DOHH2 (cell line): ENCODE data around the gene CDKL5.

Source experiments
- H3F3A ChIP-seq: fragments of 200-600 bp; sonication (generic), shearing (Covaris generic); 2 replicates; pipeline ENCODE4 v1.6.0; 2016; ENCODE audit warnings: antibody characterized with exemption, mild to moderate bottlenecking; ENCODE audit not compliant: control insufficient read depth, insufficient read depth
- H3K27ac ChIP-seq: fragments of 200-600 bp; sonication (generic); 2 replicates; pipeline ENCODE4 v1.5.1; 2014; ENCODE audit warnings: low read depth, mild to moderate bottlenecking, low read length, moderate library complexity
- H3K27me3 ChIP-seq: fragments of 200-600 bp; sonication (generic); 2 replicates; pipeline ENCODE4 v1.6.1; 2014; ENCODE audit warnings: mild to moderate bottlenecking, low read length, mixed read lengths; ENCODE audit not compliant: control insufficient read depth
- H3K36me3 ChIP-seq: fragments of 200-600 bp; sonication (generic); 2 replicates; pipeline ENCODE4 v1.6.1; 2014; ENCODE audit warnings: mild to moderate bottlenecking, low read length, moderate library complexity, mixed read lengths; ENCODE audit not compliant: control insufficient read depth
- H3K4me1 ChIP-seq: fragments of 200-600 bp; sonication (generic); 2 replicates; pipeline ENCODE4 v1.6.1; 2014; ENCODE audit warnings: mild to moderate bottlenecking, low read length, mixed read lengths; ENCODE audit not compliant: control insufficient read depth
- H3K4me2 ChIP-seq: fragments of 200-600 bp; sonication (generic); 2 replicates; pipeline ENCODE4 v1.6.0; 2014; ENCODE audit warnings: mild to moderate bottlenecking, low read length, moderate library complexity
- H3K4me3 ChIP-seq: fragments of 200-600 bp; sonication (generic); 2 replicates; pipeline ENCODE4 v1.5.1; 2014; ENCODE audit warnings: mild to moderate bottlenecking, low read length, mixed read lengths
- H3K79me2 ChIP-seq: fragments of 200-600 bp; sonication (generic); 2 replicates; pipeline ENCODE4 v1.6.1; 2014; ENCODE audit warnings: mild to moderate bottlenecking, low read length, mixed read lengths; ENCODE audit not compliant: control insufficient read depth
- H3K9me2 ChIP-seq: fragments of 200-600 bp; sonication (generic); replicated peaks from 2 replicates; pipeline ENCODE4 v1.6.1; 2014; ENCODE audit warnings: mild to moderate bottlenecking, low read length, mixed read lengths; ENCODE audit not compliant: control insufficient read depth
- H3K9me3 ChIP-seq: fragments of 200-600 bp; sonication (generic); 2 replicates; pipeline ENCODE4 v1.6.1; 2014; ENCODE audit warnings: antibody characterized with exemption, low read length, mixed read lengths; ENCODE audit not compliant: control insufficient read depth, insufficient read depth
- H4K20me1 ChIP-seq: fragments of 200-600 bp; sonication (generic); 2 replicates; pipeline ENCODE4 v1.6.0; 2014; ENCODE audit warnings: low read depth, mild to moderate bottlenecking, antibody characterized with exemption, low read length, moderate library complexity; ENCODE audit not compliant: control insufficient read depth, insufficient read depth
- CTCF ChIP-seq: fragments of 200-600 bp; sonication (generic); IDR thresholded peaks from one replicate; pipeline ENCODE4 v1.5.1; 2014; ENCODE audit warnings: antibody characterized with exemption, mild to moderate bottlenecking, low read depth, low read length; ENCODE audit not compliant: poor library complexity, severe bottlenecking
- EZH2phosphoT487 ChIP-seq: fragments of 200-600 bp; sonication (generic); IDR thresholded peaks from 2 replicates; pipeline ENCODE4 v1.6.1; 2017; ENCODE audit warnings: borderline replicate concordance, mild to moderate bottlenecking, antibody characterized with exemption, low read length, moderate library complexity, mixed read lengths

The CDKL5 gene

GRCh38 chrX:18561020-18561419 lies 135.6 kb downstream of the CDKL5 start:
- H3K79me2 ChIP-seq = no peaks in the 10 kb centered on the region
- no peaks in the 10 kb centered on the region for H4K20me1 ChIP-seq
- H3K9me3 ChIP-seq = no peaks in the 10 kb centered on the region
- no peaks in the 10 kb centered on the region for H3K36me3 ChIP-seq
- H3K4me3 ChIP-seq = no peak overlapping the region
- no peak overlapping the region for H3K27ac ChIP-seq
- no peaks in the 10 kb centered on the region for H3K4me1 ChIP-seq
- no peak for TF ChIP-seq EZH2phosphoT487
- TF ChIP-seq CTCF = no peak
- H3K4me2 ChIP-seq = no peak overlapping the region
- H3F3A ChIP-seq = no peaks in the 10 kb centered on the region
- no peaks in the 10 kb centered on the region for H3K27me3 ChIP-seq
- no peaks in the 10 kb centered on the region for H3K9me2 ChIP-seq

GRCh38 chrX:18565727-18566126 lies 140.3 kb downstream of the CDKL5 start:
- H3K4me3 ChIP-seq = no peak overlapping the region
- H3K79me2 ChIP-seq = no peaks in the 10 kb centered on the region
- H3K9me3 ChIP-seq = no peaks in the 10 kb centered on the region
- no peak for TF ChIP-seq CTCF
- no peaks in the 10 kb centered on the region for H3K36me3 ChIP-seq
- no peaks in the 10 kb centered on the region for H3K4me1 ChIP-seq
- H3F3A ChIP-seq = no peaks in the 10 kb centered on the region
- no peaks in the 10 kb centered on the region for H3K27me3 ChIP-seq
- H3K9me2 ChIP-seq = no peaks in the 10 kb centered on the region
- no peaks in the 10 kb centered on the region for H4K20me1 ChIP-seq
- no peak overlapping the region for H3K27ac ChIP-seq
- H3K4me2 ChIP-seq = no peak overlapping the region

- Histone ChIP-seq H3K27me3 (no peaks in the 10 kb centered on the region), H3K9me3 (no peaks in the 10 kb centered on the region), H3K27ac (no peak overlapping the region), H3K4me1 (no peaks in the 10 kb centered on the region), H4K20me1 (no peaks in the 10 kb centered on the region), H3K36me3 (no peaks in the 10 kb centered on the region), H3F3A (no peaks in the 10 kb centered on the region), H3K79me2 (no peaks in the 10 kb centered on the region), H3K4me3 (no peak overlapping the region), H3K9me2 (no peaks in the 10 kb centered on the region), H3K4me2 (no peak overlapping the region)
- no peak for TF ChIP-seq CTCF
- TF ChIP-seq EZH2phosphoT487 = no peak
Measured at GRCh38 chrX:18566748-18567147, 141.3 kb downstream of the CDKL5 start.

GRCh38 chrX:18573556-18573955 lies 148.1 kb downstream of the CDKL5 start:
- Histone ChIP-seq H3K79me2 (no peaks in the 10 kb centered on the region), H3K9me2 (no peaks in the 10 kb centered on the region), H3K36me3 (no peaks in the 10 kb centered on the region), H3K4me1 (no peaks in the 10 kb centered on the region), H3K4me2 (no peak overlapping the region), H3F3A (no peaks in the 10 kb centered on the region), H3K27me3 (no peaks in the 10 kb centered on the region), H3K9me3 (no peaks in the 10 kb centered on the region), H4K20me1 (no peaks in the 10 kb centered on the region), H3K4me3 (no peak overlapping the region), H3K27ac (no peak overlapping the region)
- TF ChIP-seq EZH2phosphoT487 = no peak
- no peak for TF ChIP-seq CTCF
